Kidney glomerular epithelial cell (primary cell): ENCODE measurements around the gene COA8.

Source experiments
- DNase-seq: peaks from one replicate; lab custom pipeline; 2025; lab: John Stamatoyannopoulos, UW

Gene COA8

GRCh38 chr14:103536693-103537092, 26.1 kb upstream of the COA8 start:
- no peak for DNase-seq

- no peak for DNase-seq
These were observed 25.4 kb upstream of the COA8 start for GRCh38 chr14:103537175-103537990.

GRCh38 chr14:103538291-103539055, 24.3 kb upstream of the COA8 start:
- no peak for DNase-seq

GRCh38 chr14:103539056-103539825, 23.5 kb upstream of the COA8 start:
- no peak for DNase-seq

- DNase-seq: no peak
These were observed 21.7 kb upstream of the COA8 start for GRCh38 chr14:103540821-103541708.

- DNase-seq: no peak
These were observed 20.8 kb upstream of the COA8 start for GRCh38 chr14:103541709-103542604.

- DNase-seq: no peak
These were observed 20.1 kb upstream of the COA8 start for GRCh38 chr14:103542605-103543088.

GRCh38 chr14:103543140-103543539, 19.6 kb upstream of the COA8 start:
- no peak for DNase-seq

- no peak for DNase-seq
These were observed 18.9 kb upstream of the COA8 start for GRCh38 chr14:103543721-103544387.

GRCh38 chr14:103544388-103545218, 18.2 kb upstream of the COA8 start:
- DNase-seq: no peak

- DNase-seq: no peak
These were observed 17.4 kb upstream of the COA8 start for GRCh38 chr14:103545219-103545914.

- DNase-seq: no peak
These were observed 16.7 kb upstream of the COA8 start for GRCh38 chr14:103545915-103546651.

GRCh38 chr14:103546652-103547454, 15.9 kb upstream of the COA8 start:
- DNase-seq: no peak

GRCh38 chr14:103547455-103547940, 15.3 kb upstream of the COA8 start:
- DNase-seq: no peak

GRCh38 chr14:103547941-103548462, 14.8 kb upstream of the COA8 start:
- DNase-seq: no peak
